C4-2B (cell line): ENCODE measurements around the gene IFIT1.

Source experiments
- ZFX ChIP-seq: fragments of 450-650 bp; IDR thresholded peaks from 2 replicates; pipeline ENCODE4 v1.6.1; 2017
- TF ChIP-seq, protein P1 (sequence below): fragments of 450-650 bp; conservative IDR thresholded peaks from 2 replicates; pipeline ENCODE4 v1.5.1; 2017; ENCODE audit warnings: mild to moderate bottlenecking

DNA sequence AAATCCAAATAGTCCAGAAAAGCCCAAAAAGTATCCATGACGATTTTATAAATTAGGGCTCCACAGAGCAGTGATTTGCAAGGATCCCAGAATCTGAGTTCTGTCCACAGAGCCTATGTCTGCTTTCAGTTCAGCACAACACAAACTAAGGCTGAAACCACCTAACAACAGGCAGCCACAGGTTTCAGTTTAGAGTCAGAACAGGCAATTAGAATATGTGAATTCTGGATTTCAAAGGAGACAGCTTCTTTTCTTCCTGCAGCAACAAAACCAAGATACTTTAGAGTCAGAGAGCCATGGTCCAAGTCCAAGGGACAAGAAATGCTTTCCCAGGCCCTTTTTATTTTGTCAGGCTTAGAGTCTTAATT is 41.0 kb upstream of the IFIT1 start:
- TF ChIP-seq, protein P1, sequence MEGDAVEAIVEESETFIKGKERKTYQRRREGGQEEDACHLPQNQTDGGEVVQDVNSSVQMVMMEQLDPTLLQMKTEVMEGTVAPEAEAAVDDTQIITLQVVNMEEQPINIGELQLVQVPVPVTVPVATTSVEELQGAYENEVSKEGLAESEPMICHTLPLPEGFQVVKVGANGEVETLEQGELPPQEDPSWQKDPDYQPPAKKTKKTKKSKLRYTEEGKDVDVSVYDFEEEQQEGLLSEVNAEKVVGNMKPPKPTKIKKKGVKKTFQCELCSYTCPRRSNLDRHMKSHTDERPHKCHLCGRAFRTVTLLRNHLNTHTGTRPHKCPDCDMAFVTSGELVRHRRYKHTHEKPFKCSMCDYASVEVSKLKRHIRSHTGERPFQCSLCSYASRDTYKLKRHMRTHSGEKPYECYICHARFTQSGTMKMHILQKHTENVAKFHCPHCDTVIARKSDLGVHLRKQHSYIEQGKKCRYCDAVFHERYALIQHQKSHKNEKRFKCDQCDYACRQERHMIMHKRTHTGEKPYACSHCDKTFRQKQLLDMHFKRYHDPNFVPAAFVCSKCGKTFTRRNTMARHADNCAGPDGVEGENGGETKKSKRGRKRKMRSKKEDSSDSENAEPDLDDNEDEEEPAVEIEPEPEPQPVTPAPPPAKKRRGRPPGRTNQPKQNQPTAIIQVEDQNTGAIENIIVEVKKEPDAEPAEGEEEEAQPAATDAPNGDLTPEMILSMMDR = no peak
- TF ChIP-seq ZFX = no peak
